IMR-90 (cell line): Measurements from ENCODE around the gene POLE4. TPM values are rescaled to one million over a fixed set of nuclear protein-coding genes. Genes with fewer than 3 reads are reported as not detected.

Experiments used
- polyA plus RNA-seq, 3 experiments: library from polyadenylated mRNA; depleted of rRNA; stranded (reverse); fragments of >200 nt; gene quantifications; 2 replicates each; pipeline ENCODE4 v1.2.3, GENCODE V29; 2012; ENCODE audit warnings: low replicate concordance in 1 of 3
- total RNA-seq: library from RNA; depleted of rRNA; stranded (reverse); fragments of >200 nt; gene quantifications from 2 replicates; pipeline ENCODE4 v1.2.3, GENCODE V29; 2012; rRNA removed

Gene POLE4
- total and polyA plus RNA-seq, 2 of the 4 experiments (the other 2 are of a cell fraction), result 9.0 to 23.9 TPM

Other genes starting within 250 kb of the POLE4 start
- gene HK2, start 124.5 kb upstream of the POLE4 start, total RNA-seq, result 17.4 and 17.8 TPM in 2 replicates
- 18.7 and 20.9 TPM in 2 replicates for gene HK2, start 124.5 kb upstream of the POLE4 start, polyA plus RNA-seq (2012; rRNA removed)
- under 0.01 TPM in 2 replicates for gene TACR1, start 240.9 kb downstream of the POLE4 start, total RNA-seq
- gene TACR1, start 240.9 kb downstream of the POLE4 start, polyA plus RNA-seq (2012; rRNA removed), result 0.06 and 0.09 TPM in 2 replicates